WTC11 (cell line): ENCODE results near the gene WDFY3. TPM values are rescaled to one million over a fixed set of nuclear protein-coding genes. Genes with fewer than 3 reads are reported as not detected.

ENCODE experiments used
- ATAC-seq: fragments of 200-7000 bp; cut with Tn5 transposase; 2 replicates; pipeline ENCODE4 v1.10.0; 2021; ENCODE audit warnings: mild to moderate bottlenecking, moderate library complexity
- CTCF ChIA-PET: fragments of 300-600 bp; sonication (Branson Sonifier 250); formaldehyde crosslinking; loops from one replicate; lab custom pipeline; 2021; ENCODE audit warnings: antibody characterized with exemption; lab: Charles Lee
- POLR2A ChIA-PET: fragments of 350-600 bp; sonication (Branson Sonifier 250); formaldehyde crosslinking; loops from one replicate; lab custom pipeline; 2021; ENCODE audit warnings: antibody characterized with exemption; lab: Charles Lee
- DNase-seq: peaks from one replicate; pipeline ENCODE4 v3.0.0; 2021; ENCODE audit warnings: low spot score
- H3K27ac Mint-ChIP-seq: 2 replicates; pipeline ENCODE4 v1.8.0; 2021; ENCODE audit warnings: mixed read lengths
- H3K27me3 Mint-ChIP-seq: 2 replicates; pipeline ENCODE4 v1.8.0; 2021; ENCODE audit warnings: low read depth, mild to moderate bottlenecking, moderate library complexity, mixed read lengths
- H3K36me3 Mint-ChIP-seq: 2 replicates; pipeline ENCODE4 v1.8.0; 2021; ENCODE audit warnings: mixed read lengths
- H3K4me1 Mint-ChIP-seq: 2 replicates; pipeline ENCODE4 v1.8.0; 2022; ENCODE audit warnings: mixed read lengths
- H3K4me3 Mint-ChIP-seq: 2 replicates; pipeline ENCODE4 v1.8.0; 2021; ENCODE audit warnings: mild to moderate bottlenecking, moderate library complexity, mixed read lengths
- H3K9me3 Mint-ChIP-seq: 2 replicates; pipeline ENCODE4 v1.8.0; 2021; ENCODE audit warnings: mixed read lengths
- AFF4 ChIP-seq: sonication (generic); formaldehyde crosslinking; IDR thresholded peaks from 2 replicates; pipeline ENCODE4 v1.8.1; 2023; ENCODE audit warnings: mild to moderate bottlenecking, missing genetic modification reagents, borderline replicate concordance
- ELF4 ChIP-seq: sonication (generic); formaldehyde crosslinking; IDR thresholded peaks from 2 replicates; pipeline ENCODE4 v1.8.1; 2022; ENCODE audit warnings: low read depth, mild to moderate bottlenecking, moderate library complexity, missing genetic modification reagents
- ETV6 ChIP-seq: sonication (generic); formaldehyde crosslinking; IDR thresholded peaks from 2 replicates; pipeline ENCODE4 v1.8.1; 2022; ENCODE audit warnings: mild to moderate bottlenecking, missing genetic modification reagents
- FOXP1 ChIP-seq: sonication (generic); formaldehyde crosslinking; IDR thresholded peaks from 2 replicates; pipeline ENCODE4 v1.8.0; 2022; ENCODE audit warnings: missing genetic modification reagents, mild to moderate bottlenecking, moderate library complexity, borderline replicate concordance
- GABPB1 ChIP-seq: sonication (generic); formaldehyde crosslinking; IDR thresholded peaks from 2 replicates; pipeline ENCODE4 v1.8.1; 2023; ENCODE audit warnings: mild to moderate bottlenecking, missing genetic modification reagents
- MXD4 ChIP-seq: fragments of 250-450 bp; sonication (Bioruptor Pico); IDR thresholded peaks from 2 replicates; pipeline ENCODE4 v1.8.0; 2021; ENCODE audit warnings: mild to moderate bottlenecking, moderate library complexity, borderline replicate concordance
- RORB ChIP-seq: fragments of 250-450 bp; sonication (Bioruptor Pico); IDR thresholded peaks from 2 replicates; pipeline ENCODE4 v1.9.0; 2021; ENCODE audit warnings: mild to moderate bottlenecking
- SOX15 ChIP-seq: fragments of 250-450 bp; sonication (Bioruptor Pico); IDR thresholded peaks from 2 replicates; pipeline ENCODE4 v1.9.0; 2021; ENCODE audit warnings: mild to moderate bottlenecking
- TP53 ChIP-seq: sonication (generic); formaldehyde crosslinking; IDR thresholded peaks from 2 replicates; pipeline ENCODE4 v1.8.1; 2023; ENCODE audit warnings: mild to moderate bottlenecking, missing genetic modification reagents
- USF1 ChIP-seq: sonication (generic); formaldehyde crosslinking; IDR thresholded peaks from 2 replicates; pipeline ENCODE4 v1.8.0; 2022; ENCODE audit warnings: mild to moderate bottlenecking, missing genetic modification reagents
- ZBTB21 ChIP-seq: sonication (generic); formaldehyde crosslinking; IDR thresholded peaks from 2 replicates; pipeline ENCODE4 v1.8.1; 2023; ENCODE audit warnings: mild to moderate bottlenecking, missing genetic modification reagents, borderline replicate concordance
- ZMAT4 ChIP-seq: fragments of 250-450 bp; sonication (Bioruptor Pico); IDR thresholded peaks from 2 replicates; pipeline ENCODE4 v1.9.0; 2021; ENCODE audit warnings: mild to moderate bottlenecking
- ZNF121 ChIP-seq: sonication (generic); formaldehyde crosslinking; IDR thresholded peaks from 2 replicates; pipeline ENCODE4 v1.8.0; 2023; ENCODE audit warnings: missing genetic modification reagents
- ZNF219 ChIP-seq: sonication (generic); formaldehyde crosslinking; IDR thresholded peaks from 2 replicates; pipeline ENCODE4 v1.8.0; 2023; ENCODE audit warnings: missing genetic modification reagents, mild to moderate bottlenecking, borderline replicate concordance
- ZNF263 ChIP-seq: sonication (generic); formaldehyde crosslinking; IDR thresholded peaks from 2 replicates; pipeline ENCODE4 v1.8.1; 2022; ENCODE audit warnings: low read depth, mild to moderate bottlenecking, moderate library complexity, missing genetic modification reagents
- ZNF317 ChIP-seq: sonication (generic); formaldehyde crosslinking; IDR thresholded peaks from 2 replicates; pipeline ENCODE4 v1.8.1; 2023; ENCODE audit warnings: low read depth, mild to moderate bottlenecking, moderate library complexity, missing genetic modification reagents, borderline replicate concordance
- total RNA-seq: library from RNA; stranded (reverse); gene quantifications from 3 replicates; pipeline ENCODE4 v1.2.3, GENCODE V29; 2021
- TF ChIP-seq, protein P1 (sequence below): sonication (generic); formaldehyde crosslinking; IDR thresholded peaks from 2 replicates; pipeline ENCODE4 v1.8.0; 2023; ENCODE audit warnings: mild to moderate bottlenecking, missing genetic modification reagents
- TF ChIP-seq, protein P2 (sequence below): fragments of 250-450 bp; sonication (Bioruptor Pico); IDR thresholded peaks from 2 replicates; pipeline ENCODE4 v1.8.0; 2021; ENCODE audit warnings: mild to moderate bottlenecking
- TF ChIP-seq, protein P3 (sequence below): sonication (generic); formaldehyde crosslinking; IDR thresholded peaks from 2 replicates; pipeline ENCODE4 v1.8.0; 2023; ENCODE audit warnings: missing genetic modification reagents, mild to moderate bottlenecking, borderline replicate concordance

Gene WDFY3
- total RNA-seq, 1 experiment from 2014 or later, result 77.2 TPM

DNA sequence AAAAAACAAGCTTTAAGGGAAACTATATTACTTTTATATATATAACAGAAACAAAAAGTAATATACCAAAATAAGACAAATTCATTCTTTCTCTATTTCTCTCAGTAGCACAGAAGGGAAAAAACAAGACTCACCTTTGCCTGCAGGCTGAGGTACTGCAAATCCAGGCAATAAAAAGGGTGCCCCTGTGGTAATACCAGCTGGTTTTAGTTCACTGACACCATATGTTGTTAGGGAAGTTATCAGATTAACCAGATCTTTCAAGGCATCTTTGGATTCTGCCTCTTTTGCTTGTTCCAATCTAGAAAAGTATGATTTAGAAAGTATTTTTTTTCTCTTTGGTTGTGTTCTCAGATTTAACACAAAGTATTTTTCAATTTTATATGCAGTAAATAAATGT, 139.8 kb downstream of the WDFY3 start (continued):
- TF ChIP-seq, protein P1, sequence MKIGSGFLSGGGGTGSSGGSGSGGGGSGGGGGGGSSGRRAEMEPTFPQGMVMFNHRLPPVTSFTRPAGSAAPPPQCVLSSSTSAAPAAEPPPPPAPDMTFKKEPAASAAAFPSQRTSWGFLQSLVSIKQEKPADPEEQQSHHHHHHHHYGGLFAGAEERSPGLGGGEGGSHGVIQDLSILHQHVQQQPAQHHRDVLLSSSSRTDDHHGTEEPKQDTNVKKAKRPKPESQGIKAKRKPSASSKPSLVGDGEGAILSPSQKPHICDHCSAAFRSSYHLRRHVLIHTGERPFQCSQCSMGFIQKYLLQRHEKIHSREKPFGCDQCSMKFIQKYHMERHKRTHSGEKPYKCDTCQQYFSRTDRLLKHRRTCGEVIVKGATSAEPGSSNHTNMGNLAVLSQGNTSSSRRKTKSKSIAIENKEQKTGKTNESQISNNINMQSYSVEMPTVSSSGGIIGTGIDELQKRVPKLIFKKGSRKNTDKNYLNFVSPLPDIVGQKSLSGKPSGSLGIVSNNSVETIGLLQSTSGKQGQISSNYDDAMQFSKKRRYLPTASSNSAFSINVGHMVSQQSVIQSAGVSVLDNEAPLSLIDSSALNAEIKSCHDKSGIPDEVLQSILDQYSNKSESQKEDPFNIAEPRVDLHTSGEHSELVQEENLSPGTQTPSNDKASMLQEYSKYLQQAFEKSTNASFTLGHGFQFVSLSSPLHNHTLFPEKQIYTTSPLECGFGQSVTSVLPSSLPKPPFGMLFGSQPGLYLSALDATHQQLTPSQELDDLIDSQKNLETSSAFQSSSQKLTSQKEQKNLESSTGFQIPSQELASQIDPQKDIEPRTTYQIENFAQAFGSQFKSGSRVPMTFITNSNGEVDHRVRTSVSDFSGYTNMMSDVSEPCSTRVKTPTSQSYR (CRISPR knock-in tag), result no peak
- TF ChIP-seq SOX15, result no peak
- no peak for TF ChIP-seq RORB (CRISPR knock-in tag)
- TF ChIP-seq TP53, result no peak
- no peak for TF ChIP-seq FOXP1
- TF ChIP-seq, all 79 proteins: peak for 0

DNA sequence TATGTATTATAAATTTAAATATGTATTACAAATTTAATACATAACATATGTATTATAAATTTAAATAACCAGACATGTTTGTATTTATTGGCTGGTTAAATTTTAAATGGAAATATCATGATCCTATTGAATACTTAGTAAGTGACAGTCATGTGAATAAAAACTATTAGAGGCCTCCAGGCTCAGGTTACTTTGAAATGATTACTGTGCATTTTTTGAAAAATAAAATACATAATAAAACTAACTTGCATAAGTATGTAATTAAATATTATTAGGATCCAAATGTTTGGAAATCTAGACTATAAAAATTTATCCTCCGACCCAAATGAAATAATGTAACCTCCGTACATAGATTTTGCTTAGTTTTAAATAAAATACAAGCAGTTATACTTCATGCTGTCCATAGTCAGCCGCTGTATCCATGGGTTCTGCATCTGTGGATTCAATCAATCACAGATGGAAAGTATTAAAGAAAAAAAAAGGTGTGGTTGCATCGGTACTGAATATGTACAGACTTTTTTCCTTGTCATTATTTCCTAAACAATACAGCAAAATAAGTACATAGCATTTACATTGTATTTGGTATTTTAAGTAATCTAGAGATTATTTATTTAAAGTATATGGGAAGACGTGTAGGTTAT, 140.7 kb downstream of the WDFY3 start:
- no peak overlapping the region for H3K4me3 Mint-ChIP-seq
- CTCF ChIA-PET, result no interaction called here

DNA sequence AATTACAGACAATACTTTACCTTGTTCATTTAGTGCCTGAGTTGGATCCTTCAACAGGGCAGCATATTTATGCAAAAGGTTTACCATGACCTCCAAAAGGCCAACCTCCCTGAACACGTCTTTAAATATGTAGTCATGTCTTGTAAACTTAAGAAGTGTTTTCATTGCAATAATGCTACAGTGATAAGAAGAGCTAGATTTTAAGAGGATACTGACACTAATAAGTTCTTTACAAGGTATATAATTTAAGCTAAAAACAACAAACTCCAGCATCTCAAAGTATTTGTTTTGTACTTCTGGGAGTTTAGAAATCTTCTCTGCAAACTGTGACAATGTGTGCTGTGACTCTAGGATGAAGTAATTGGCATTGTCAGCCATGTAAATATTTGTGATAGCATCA, 145.4 kb downstream of the WDFY3 start:
- H3K27me3 Mint-ChIP-seq, result no peaks in the 10 kb centered on the region
- no peak overlapping the region for H3K27ac Mint-ChIP-seq
- DNase-seq (no peak), ATAC-seq (no peak)
- no peaks in the 10 kb centered on the region for H3K9me3 Mint-ChIP-seq
- H3K4me1 Mint-ChIP-seq, result peaks cover 12% of the 10 kb centered on the region
- no peak overlapping the region for H3K4me3 Mint-ChIP-seq
- peaks cover 10% of the 10 kb centered on the region for H3K36me3 Mint-ChIP-seq
- ChIA-PET POLR2A (no interaction called here), CTCF (no interaction called here)
- TF ChIP-seq, protein P2, sequence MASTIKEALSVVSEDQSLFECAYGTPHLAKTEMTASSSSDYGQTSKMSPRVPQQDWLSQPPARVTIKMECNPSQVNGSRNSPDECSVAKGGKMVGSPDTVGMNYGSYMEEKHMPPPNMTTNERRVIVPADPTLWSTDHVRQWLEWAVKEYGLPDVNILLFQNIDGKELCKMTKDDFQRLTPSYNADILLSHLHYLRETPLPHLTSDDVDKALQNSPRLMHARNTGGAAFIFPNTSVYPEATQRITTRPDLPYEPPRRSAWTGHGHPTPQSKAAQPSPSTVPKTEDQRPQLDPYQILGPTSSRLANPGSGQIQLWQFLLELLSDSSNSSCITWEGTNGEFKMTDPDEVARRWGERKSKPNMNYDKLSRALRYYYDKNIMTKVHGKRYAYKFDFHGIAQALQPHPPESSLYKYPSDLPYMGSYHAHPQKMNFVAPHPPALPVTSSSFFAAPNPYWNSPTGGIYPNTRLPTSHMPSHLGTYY (CRISPR knock-in tag), result no peak
- TF ChIP-seq ZNF317 (CRISPR knock-in tag), result no peak
- no peak for TF ChIP-seq ELF4 (CRISPR knock-in tag)
- no peak for TF ChIP-seq ETV6 (CRISPR knock-in tag)
- TF ChIP-seq ZNF121 (CRISPR knock-in tag), result no peak
- TF ChIP-seq, protein P3, sequence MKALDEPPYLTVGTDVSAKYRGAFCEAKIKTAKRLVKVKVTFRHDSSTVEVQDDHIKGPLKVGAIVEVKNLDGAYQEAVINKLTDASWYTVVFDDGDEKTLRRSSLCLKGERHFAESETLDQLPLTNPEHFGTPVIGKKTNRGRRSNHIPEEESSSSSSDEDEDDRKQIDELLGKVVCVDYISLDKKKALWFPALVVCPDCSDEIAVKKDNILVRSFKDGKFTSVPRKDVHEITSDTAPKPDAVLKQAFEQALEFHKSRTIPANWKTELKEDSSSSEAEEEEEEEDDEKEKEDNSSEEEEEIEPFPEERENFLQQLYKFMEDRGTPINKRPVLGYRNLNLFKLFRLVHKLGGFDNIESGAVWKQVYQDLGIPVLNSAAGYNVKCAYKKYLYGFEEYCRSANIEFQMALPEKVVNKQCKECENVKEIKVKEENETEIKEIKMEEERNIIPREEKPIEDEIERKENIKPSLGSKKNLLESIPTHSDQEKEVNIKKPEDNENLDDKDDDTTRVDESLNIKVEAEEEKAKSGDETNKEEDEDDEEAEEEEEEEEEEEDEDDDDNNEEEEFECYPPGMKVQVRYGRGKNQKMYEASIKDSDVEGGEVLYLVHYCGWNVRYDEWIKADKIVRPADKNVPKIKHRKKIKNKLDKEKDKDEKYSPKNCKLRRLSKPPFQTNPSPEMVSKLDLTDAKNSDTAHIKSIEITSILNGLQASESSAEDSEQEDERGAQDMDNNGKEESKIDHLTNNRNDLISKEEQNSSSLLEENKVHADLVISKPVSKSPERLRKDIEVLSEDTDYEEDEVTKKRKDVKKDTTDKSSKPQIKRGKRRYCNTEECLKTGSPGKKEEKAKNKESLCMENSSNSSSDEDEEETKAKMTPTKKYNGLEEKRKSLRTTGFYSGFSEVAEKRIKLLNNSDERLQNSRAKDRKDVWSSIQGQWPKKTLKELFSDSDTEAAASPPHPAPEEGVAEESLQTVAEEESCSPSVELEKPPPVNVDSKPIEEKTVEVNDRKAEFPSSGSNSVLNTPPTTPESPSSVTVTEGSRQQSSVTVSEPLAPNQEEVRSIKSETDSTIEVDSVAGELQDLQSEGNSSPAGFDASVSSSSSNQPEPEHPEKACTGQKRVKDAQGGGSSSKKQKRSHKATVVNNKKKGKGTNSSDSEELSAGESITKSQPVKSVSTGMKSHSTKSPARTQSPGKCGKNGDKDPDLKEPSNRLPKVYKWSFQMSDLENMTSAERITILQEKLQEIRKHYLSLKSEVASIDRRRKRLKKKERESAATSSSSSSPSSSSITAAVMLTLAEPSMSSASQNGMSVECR (CRISPR knock-in tag), result no peak
- no peak for TF ChIP-seq USF1 (CRISPR knock-in tag)

More for the DNA sequence above, 140.7 kb downstream of the WDFY3 start:
- Mint-ChIP-seq H3K27me3 (no peaks in the 10 kb centered on the region), H3K4me1 (no peaks in the 10 kb centered on the region), H3K36me3 (peaks cover 19% of the 10 kb centered on the region), H3K27ac (no peak overlapping the region), H3K9me3 (no peaks in the 10 kb centered on the region)
- DNase-seq (no peak), ATAC-seq (no peak)
- POLR2A ChIA-PET, result no interaction called here
- TF ChIP-seq ZNF219 (CRISPR knock-in tag) (no peak), MXD4 (CRISPR knock-in tag) (no peak), ZMAT4 (no peak), AFF4 (CRISPR knock-in tag) (no peak), GABPB1 (no peak), ZBTB21 (CRISPR knock-in tag) (no peak), ZNF263 (CRISPR knock-in tag) (no peak)
